Stimulated activated CD8-positive, alpha-beta memory T cell treated with anti-CD3 and anti-CD28 coated beads, Interleukin-4, amount 100 ng/mL, for 48 hours (primary cell): Measurements from ENCODE around the gene GTF2F1.
"Not testable (repeated sequence)": the region's sequence is repeated elsewhere in the genome, so short reads cannot be mapped to it uniquely, and the experiment has no call there.

Experiments
- DNase-seq: peaks from one replicate; pipeline ENCODE4 v3.0.0-alpha.2; 2020

The GTF2F1 gene

GRCh38 chr19:6417713-6418561 is 25.0 kb upstream of the GTF2F1 start:
- no peak for DNase-seq

GRCh38 chr19:6416658-6417405 is 23.9 kb upstream of the GTF2F1 start:
- no peak for DNase-seq

- DNase-seq: no peak
Measured at GRCh38 chr19:6415591-6416190, 22.7 kb upstream of the GTF2F1 start.

GRCh38 chr19:6414793-6415590 is 22.0 kb upstream of the GTF2F1 start:
- no peak for DNase-seq

- DNase-seq: no peak
Measured at GRCh38 chr19:6413721-6414643, 21.0 kb upstream of the GTF2F1 start.

GRCh38 chr19:6413291-6413690 is 20.3 kb upstream of the GTF2F1 start:
- DNase-seq: no peak

- peak; percentile 77 for DNase-seq
Measured at GRCh38 chr19:6412447-6413091, 19.6 kb upstream of the GTF2F1 start.

GRCh38 chr19:6412061-6412446 is 19.1 kb upstream of the GTF2F1 start:
- DNase-seq: no peak

GRCh38 chr19:6409346-6409745 is 16.4 kb upstream of the GTF2F1 start:
- no peak for DNase-seq

GRCh38 chr19:6406401-6406800 is 13.4 kb upstream of the GTF2F1 start:
- no peak for DNase-seq

GRCh38 chr19:6402837-6403608 is 10.1 kb upstream of the GTF2F1 start:
- DNase-seq: no peak

- no peak for DNase-seq
Measured at GRCh38 chr19:6402058-6402457, 9.1 kb upstream of the GTF2F1 start.

- DNase-seq: not testable (repeated sequence)
Measured at GRCh38 chr19:6400062-6400944, 7.3 kb upstream of the GTF2F1 start.

GRCh38 chr19:6396305-6396704 is 3.3 kb upstream of the GTF2F1 start:
- DNase-seq: no peak

GRCh38 chr19:6394831-6395230 is 1.9 kb upstream of the GTF2F1 start:
- no peak for DNase-seq

- DNase-seq: no peak
Measured at GRCh38 chr19:6393983-6394412, 1.0 kb upstream of the GTF2F1 start.

- no peak for DNase-seq
Measured at GRCh38 chr19:6392221-6393073, 517 bp downstream of the GTF2F1 start.

GRCh38 chr19:6387372-6387771 is 5.6 kb downstream of the GTF2F1 start:
- DNase-seq: no peak
